Testis (tissue), 2 donors: Measurements from ENCODE around the gene OSGEP.

Source experiments
- CTCF ChIP-seq, 3 experiments: fragments of 450-650 bp in 2 of 3; fragments of 200-600 bp in 1 of 3; sonication (generic) in 1 of 3; IDR thresholded peaks; one replicate each; pipeline ENCODE4 v1.5.1; 2016 to 2019; ENCODE audit warnings: antibody characterized with exemption in 3 of 3, mild to moderate bottlenecking in 2 of 3, moderate library complexity in 1 of 3
- POLR2A ChIP-seq: fragments of 450-650 bp; IDR thresholded peaks from one replicate; pipeline ENCODE4 v1.6.1; 2017; ENCODE audit warnings: antibody characterized with exemption, mild to moderate bottlenecking, moderate library complexity

DNA sequence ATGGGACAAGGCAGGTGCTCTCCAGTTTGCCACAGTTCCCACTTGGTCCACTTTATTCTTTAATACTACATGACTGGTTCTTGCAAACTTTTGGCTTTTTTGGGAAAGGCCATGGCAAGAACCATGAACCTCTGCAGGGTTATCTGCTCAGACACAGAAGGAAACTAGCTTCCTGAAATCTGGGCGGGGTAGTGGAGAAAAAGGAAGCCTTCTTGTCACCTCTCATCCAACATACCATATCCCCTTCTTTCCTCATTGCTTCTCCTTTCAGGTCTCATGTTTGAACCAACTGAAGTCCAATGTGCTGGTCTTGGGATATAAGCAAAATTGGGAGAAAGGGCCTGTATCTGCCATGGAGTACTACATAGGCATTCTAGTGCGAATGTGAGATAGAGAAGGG is 13.2 kb downstream of the OSGEP start:
- no peak for TF ChIP-seq POLR2A
- no peak for TF ChIP-seq CTCF (IDR thresholded peaks at IDR 0.05)
